Aorta (tissue), 5 donors: ENCODE results near the gene ACYP1. TPM values are rescaled to one million over a fixed set of nuclear protein-coding genes. Genes with fewer than 3 reads are reported as not detected.

Source experiments
- ATAC-seq: fragments of 200-7000 bp; cut with Tn5 transposase; one replicate; pipeline ENCODE4 v1.9.1; 2022; ENCODE audit warnings: moderate library complexity; ENCODE audit not compliant: low FRiP score
- DNase-seq, 2 donors: peaks; one replicate each; pipeline ENCODE4 v3.0.0-alpha.2; 2020
- H3K27ac ChIP-seq, 2 donors: one replicate each; pipeline ENCODE4 v1.5.1; 2013; ENCODE audit warnings: low read length in 2 of 2, mild to moderate bottlenecking in 2 of 2, moderate library complexity in 2 of 2, control low read depth in 1 of 2, inconsistent platforms in 1 of 2, low read depth in 1 of 2
- H3K27me3 ChIP-seq, 2 donors: one replicate each; pipeline ENCODE4 v1.6.1; 2013; ENCODE audit warnings: control low read depth in 1 of 2, low read length in 1 of 2, mild to moderate bottlenecking in 1 of 2, moderate library complexity in 1 of 2; ENCODE audit not compliant: insufficient read depth in 2 of 2, control insufficient read depth in 1 of 2
- H3K36me3 ChIP-seq, 2 donors: one replicate each; pipeline ENCODE4 v1.6.1; 2013; ENCODE audit warnings: control low read depth in 1 of 2, low read length in 1 of 2, mild to moderate bottlenecking in 1 of 2; ENCODE audit not compliant: insufficient read depth in 2 of 2, control insufficient read depth in 1 of 2
- H3K4me1 ChIP-seq, 2 donors: one replicate each; pipeline ENCODE4 v1.6.1; 2013; ENCODE audit warnings: low read length in 2 of 2, control low read depth in 1 of 2, mild to moderate bottlenecking in 1 of 2, moderate library complexity in 1 of 2; ENCODE audit not compliant: insufficient read depth in 2 of 2, control insufficient read depth in 1 of 2
- H3K4me3 ChIP-seq, 2 donors: one replicate each; pipeline ENCODE4 v1.5.1; 2013; ENCODE audit warnings: low read length in 2 of 2, control low read depth in 1 of 2, mild to moderate bottlenecking in 1 of 2
- H3K9me3 ChIP-seq: one replicate; pipeline ENCODE4 v1.6.1; 2013; ENCODE audit warnings: mild to moderate bottlenecking, low read length; ENCODE audit not compliant: control insufficient read depth
- WGBS, 2 donors: extraction: QIAGEN DNeasy Blood & Tissue Kit; methylation state at CpG; one replicate each; pipeline ENCODE4 v1.1.7; 2013; 5-methylcytosine and 5-hydroxymethylcytosine counted together
- intact Hi-C, 2 donors: fragments of 100-400 bp; cut with DNase I; formaldehyde crosslinking; loops; one replicate each; pipeline versions ENCODE4 v1.14.2 to v1.15.0; 2022
- polyA plus RNA-seq, 2 donors: library from polyadenylated mRNA; stranded (reverse); fragments of 200-250 nt; gene quantifications; one replicate each; pipeline ENCODE4 v1.2.3, GENCODE V29; 2013
- total RNA-seq, 2 donors: library from RNA; stranded (reverse); fragmentation: NEBNext Ultra II Directional; extraction: Animal tissue kit (Norgen Biotek cat#: 25700); gene quantifications; one replicate each; pipeline ENCODE4 v1.2.1, GENCODE V29; 2021
- donor health status: healthy with polysubstance abuse.
- donor health status: Bipolar disorder and iron deficiency.
- donor health status: DM: no; HTN: no; CAD: no.
- donor health status: DM: no; HTN: no; CAD: no.
- donor health status: DM: yes; HTN: yes; CAD: no.

Gene ACYP1
- total and polyA plus RNA-seq, 4 donors = 10.5 to 23.9 (median 16.4) TPM

GRCh38 chr14:75049731-75050201 lies 14.1 kb downstream of the ACYP1 start:
- intact Hi-C loops = loop anchor here in 1 of 2 donors (5.0 kb wide), 1 partner anchor 37 kb away; no protein-coding TSS in a partner anchor
- peaks cover 3 to 4% of the 10 kb centered on the region in 2 donors for H3K4me1 ChIP-seq
- no peaks in the 10 kb centered on the region for H3K9me3 ChIP-seq
- 84 to 87% methylated on average over 3 of the region's 3 CpGs for WGBS, 2 donors
- no peak overlapping the region for H3K4me3 ChIP-seq
- DNase-seq = no peak
- H3K36me3 ChIP-seq = no peaks in the 10 kb centered on the region
- H3K27ac ChIP-seq = peak overlapping the region in 1 of 2 donors; percentile 9
- H3K27me3 ChIP-seq = no peaks in the 10 kb centered on the region
- ATAC-seq = peak; percentile 60

- H3K4me3 ChIP-seq = no peak overlapping the region
- H3K36me3 ChIP-seq = no peaks in the 10 kb centered on the region
- intact Hi-C loops = no loop called here
- peaks cover 4% of the 10 kb centered on the region in 2 donors for H3K4me1 ChIP-seq
- 2 to 4% methylated on average over 5 of the region's 5 CpGs for WGBS, 2 donors
- no peak for DNase-seq
- H3K27me3 ChIP-seq = no peaks in the 10 kb centered on the region
- peak; percentile 59 for ATAC-seq
- H3K27ac ChIP-seq = peak overlapping the region; percentile 9 to 32
- H3K9me3 ChIP-seq = no peaks in the 10 kb centered on the region
These were observed 14.7 kb downstream of the ACYP1 start for GRCh38 chr14:75049136-75049535.

GRCh38 chr14:75048101-75048500 lies 15.7 kb downstream of the ACYP1 start:
- no peaks in the 10 kb centered on the region for H3K36me3 ChIP-seq
- 61 to 71% methylated on average over 2 of the region's 2 CpGs for WGBS, 2 donors
- ATAC-seq (no peak), DNase-seq (no peak)
- intact Hi-C loops = no loop called here
- H3K4me1 ChIP-seq = peaks cover 4% of the 10 kb centered on the region in 2 donors
- H3K27ac ChIP-seq = no peak overlapping the region
- H3K9me3 ChIP-seq = no peaks in the 10 kb centered on the region
- no peaks in the 10 kb centered on the region for H3K27me3 ChIP-seq
- no peak overlapping the region for H3K4me3 ChIP-seq

GRCh38 chr14:75047506-75047905 lies 16.3 kb downstream of the ACYP1 start:
- H3K27me3 ChIP-seq = no peaks in the 10 kb centered on the region
- DNase-seq (no peak), ATAC-seq (no peak)
- no peaks in the 10 kb centered on the region for H3K36me3 ChIP-seq
- 72 to 81% methylated on average over 4 of the region's 4 CpGs for WGBS, 2 donors
- H3K4me3 ChIP-seq = no peak overlapping the region
- H3K4me1 ChIP-seq = peaks cover 4% of the 10 kb centered on the region in 2 donors
- no peaks in the 10 kb centered on the region for H3K9me3 ChIP-seq
- H3K27ac ChIP-seq = no peak overlapping the region
- intact Hi-C loops = no loop called here

GRCh38 chr14:75046899-75047298 lies 16.9 kb downstream of the ACYP1 start:
- DNase-seq (no peak), ATAC-seq (no peak)
- no peak overlapping the region for H3K27ac ChIP-seq
- no peaks in the 10 kb centered on the region for H3K9me3 ChIP-seq
- WGBS, 2 donors = 93 to 94% methylated on average over 3 of the region's 3 CpGs
- no peaks in the 10 kb centered on the region for H3K36me3 ChIP-seq
- no peaks in the 10 kb centered on the region for H3K27me3 ChIP-seq
- intact Hi-C loops = no loop called here
- H3K4me3 ChIP-seq = no peak overlapping the region
- H3K4me1 ChIP-seq = peaks cover 4% of the 10 kb centered on the region in 2 donors

- intact Hi-C loops = no loop called here
- no peak overlapping the region for H3K27ac ChIP-seq
- no peaks in the 10 kb centered on the region for H3K36me3 ChIP-seq
- WGBS, 2 donors = 92 to 94% methylated on average over 5 of the region's 5 CpGs
- no peak overlapping the region for H3K4me3 ChIP-seq
- peaks cover 4% of the 10 kb centered on the region in 2 donors for H3K4me1 ChIP-seq
- H3K27me3 ChIP-seq = no peaks in the 10 kb centered on the region
- H3K9me3 ChIP-seq = no peaks in the 10 kb centered on the region
- no peak for ATAC-seq
- DNase-seq = no peak
These were observed 17.5 kb downstream of the ACYP1 start for GRCh38 chr14:75046275-75046674.

- H3K36me3 ChIP-seq = peaks cover 0 to 1% of the 10 kb centered on the region in 2 donors
- intact Hi-C loops = no loop called here
- peaks cover 4% of the 10 kb centered on the region in 2 donors for H3K4me1 ChIP-seq
- no peaks in the 10 kb centered on the region for H3K9me3 ChIP-seq
- 70 to 74% methylated on average over 8 of the region's 8 CpGs for WGBS, 2 donors
- ATAC-seq (no peak), DNase-seq (no peak)
- no peaks in the 10 kb centered on the region for H3K27me3 ChIP-seq
- H3K4me3 ChIP-seq = no peak overlapping the region
- H3K27ac ChIP-seq = no peak overlapping the region
These were observed 19.1 kb downstream of the ACYP1 start for GRCh38 chr14:75044752-75045151.

GRCh38 chr14:75044322-75044721 lies 19.5 kb downstream of the ACYP1 start:
- WGBS, 2 donors = 13 to 38% methylated on average over 2 of the region's 2 CpGs
- ATAC-seq = no peak
- H3K27me3 ChIP-seq = no peaks in the 10 kb centered on the region
- peaks cover 0 to 1% of the 10 kb centered on the region in 2 donors for H3K36me3 ChIP-seq
- no peaks in the 10 kb centered on the region for H3K9me3 ChIP-seq
- intact Hi-C loops = no loop called here
- no peak overlapping the region for H3K27ac ChIP-seq
- DNase-seq = no peak
- H3K4me3 ChIP-seq = no peak overlapping the region
- H3K4me1 ChIP-seq = peaks cover 4% of the 10 kb centered on the region in 2 donors

GRCh38 chr14:75042035-75042434 lies 21.8 kb downstream of the ACYP1 start:
- H3K36me3 ChIP-seq = peaks cover 0 to 1% of the 10 kb centered on the region in 2 donors
- no peak overlapping the region for H3K4me3 ChIP-seq
- H3K4me1 ChIP-seq = peaks cover 0 to 2% of the 10 kb centered on the region in 2 donors
- no peaks in the 10 kb centered on the region for H3K27me3 ChIP-seq
- ATAC-seq (no peak), DNase-seq (no peak)
- intact Hi-C loops = no loop called here
- no peak overlapping the region for H3K27ac ChIP-seq
- H3K9me3 ChIP-seq = no peaks in the 10 kb centered on the region
- 62 to 63% methylated on average over 6 of the region's 6 CpGs for WGBS, 2 donors
